Thymus (tissue), 11 donors: ENCODE measurements around the gene BACH2. TPM values are rescaled to one million over a fixed set of nuclear protein-coding genes. Genes with fewer than 3 reads are reported as not detected.
"Not testable (repeated sequence)": the region's sequence is repeated elsewhere in the genome, so short reads cannot be mapped to it uniquely, and the experiment has no call there.

ENCODE experiments used
- DNase-seq, 9 donors: peaks; one replicate each; pipeline ENCODE4 v3.0.0-alpha.2; 2013; ENCODE audit warnings: low spot score in 9 of 9, low read depth in 6 of 9, missing footprints in 1 of 9
- H3K27ac ChIP-seq, 2 donors: one replicate each; pipeline ENCODE4 v1.5.1; 2013; ENCODE audit warnings: control low read depth in 1 of 2, low read depth in 1 of 2, low read length in 1 of 2, mild to moderate bottlenecking in 1 of 2, moderate library complexity in 1 of 2
- H3K27me3 ChIP-seq, 2 donors: one replicate each; pipeline ENCODE4 v1.5.1; 2013; ENCODE audit warnings: low read length in 1 of 2; ENCODE audit not compliant: control insufficient read depth in 2 of 2, insufficient read depth in 1 of 2
- H3K36me3 ChIP-seq, 2 donors: one replicate each; pipeline ENCODE4 v1.5.1; 2013; ENCODE audit warnings: low read length in 1 of 2, mild to moderate bottlenecking in 1 of 2, moderate library complexity in 1 of 2; ENCODE audit not compliant: control insufficient read depth in 2 of 2, insufficient read depth in 2 of 2
- H3K4me1 ChIP-seq, 2 donors: one replicate each; pipeline ENCODE4 v1.5.1; 2013; ENCODE audit warnings: low read length in 2 of 2; ENCODE audit not compliant: control insufficient read depth in 2 of 2, insufficient read depth in 2 of 2
- H3K4me3 ChIP-seq, 2 donors: one replicate each; pipeline ENCODE4 v1.5.1; 2013; ENCODE audit warnings: low read length in 2 of 2, control low read depth in 1 of 2, mild to moderate bottlenecking in 1 of 2
- H3K9me3 ChIP-seq, 2 donors: one replicate each; pipeline ENCODE4 v1.5.1; 2013; ENCODE audit warnings: low read length in 1 of 2, mild to moderate bottlenecking in 1 of 2; ENCODE audit not compliant: control insufficient read depth in 2 of 2, insufficient read depth in 1 of 2
- WGBS: extraction: QIAGEN DNeasy Blood & Tissue Kit; methylation state at CpG from one replicate; pipeline ENCODE4 v1.1.7; 2013; 5-methylcytosine and 5-hydroxymethylcytosine counted together
- polyA plus RNA-seq: library from polyadenylated mRNA; stranded (reverse); fragments of 200-250 nt; gene quantifications from one replicate; pipeline ENCODE4 v1.2.3, GENCODE V29; 2013
- total RNA-seq: library from RNA; stranded (reverse); fragments of 120-200 nt; gene quantifications from one replicate; pipeline ENCODE4 v1.2.4, GENCODE V29; 2013
- donor health status: healthy.

The BACH2 gene
- total and polyA plus RNA-seq, 2 donors = 12.3 to 12.7 TPM

GRCh38 chr6:89978749-89979145 lies 317.9 kb downstream of the BACH2 start:
- 97% methylated on average over 5 of the region's 5 CpGs for WGBS
- Histone ChIP-seq H3K4me1 (peaks cover 0 to 3% of the 10 kb centered on the region in 2 donors), H3K27me3 (no peaks in the 10 kb centered on the region), H3K9me3 (no peaks in the 10 kb centered on the region), H3K4me3 (no peak overlapping the region), H3K27ac (peak overlapping the region in 1 of 2 donors; percentile 10), H3K36me3 (peaks cover 0 to 5% of the 10 kb centered on the region in 2 donors)
- no peak for DNase-seq

GRCh38 chr6:89977808-89978748 lies 318.6 kb downstream of the BACH2 start:
- no peak for DNase-seq
- 94% methylated on average over 8 of the region's 8 CpGs for WGBS
- peaks cover 0 to 3% of the 10 kb centered on the region in 2 donors for H3K36me3 ChIP-seq
- H3K9me3 ChIP-seq = no peaks in the 10 kb centered on the region
- H3K27ac ChIP-seq = peak overlapping the region; percentile 55 to 59
- no peak overlapping the region for H3K4me3 ChIP-seq
- peaks cover 0 to 3% of the 10 kb centered on the region in 2 donors for H3K4me1 ChIP-seq
- H3K27me3 ChIP-seq = no peaks in the 10 kb centered on the region

DNA sequence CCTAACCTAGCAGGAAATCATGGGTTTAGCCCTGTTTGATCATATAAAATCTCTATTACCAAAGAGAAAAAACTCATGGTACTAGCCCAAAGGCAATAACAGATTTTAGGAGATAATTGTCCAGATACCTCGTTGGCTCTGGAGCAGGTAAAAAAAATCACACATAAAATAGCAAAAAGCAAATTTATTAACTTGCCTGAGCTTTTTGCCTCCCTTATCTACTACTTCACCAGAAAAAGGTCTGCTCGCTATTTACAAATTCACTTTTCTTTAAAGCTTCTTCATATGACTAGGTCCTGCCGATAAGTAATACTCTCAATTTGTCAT lies 320.0 kb downstream of the BACH2 start:
- no peak for DNase-seq
- no peak overlapping the region for H3K27ac ChIP-seq
- H3K9me3 ChIP-seq = no peaks in the 10 kb centered on the region
- H3K4me3 ChIP-seq = no peak overlapping the region
- H3K4me1 ChIP-seq = peaks cover 0 to 10% of the 10 kb centered on the region in 2 donors
- H3K27me3 ChIP-seq = no peaks in the 10 kb centered on the region
- WGBS = 96% methylated on average over 3 of the region's 3 CpGs
- peaks cover 0 to 2% of the 10 kb centered on the region in 2 donors for H3K36me3 ChIP-seq

GRCh38 chr6:89975991-89976693 lies 320.5 kb downstream of the BACH2 start:
- 94% methylated on average over 12 of the region's 12 CpGs for WGBS
- no peaks in the 10 kb centered on the region for H3K27me3 ChIP-seq

GRCh38 chr6:89975366-89975765 lies 321.3 kb downstream of the BACH2 start:
- Histone ChIP-seq H3K9me3 (no peaks in the 10 kb centered on the region), H3K4me3 (no peak overlapping the region), H3K36me3 (peaks cover 0 to 2% of the 10 kb centered on the region in 2 donors), H3K27me3 (no peaks in the 10 kb centered on the region), H3K4me1 (peaks cover 3 to 15% of the 10 kb centered on the region in 2 donors), H3K27ac (no peak overlapping the region)
- WGBS = 98% methylated on average over 1 of the region's 1 CpG
- DNase-seq = no peak

More at GRCh38 chr6:89975991-89976693, 320.5 kb downstream of the BACH2 start:
- Histone ChIP-seq H3K36me3 (peaks cover 0 to 2% of the 10 kb centered on the region in 2 donors), H3K4me3 (no peak overlapping the region), H3K4me1 (peaks cover 2 to 10% of the 10 kb centered on the region in 2 donors), H3K9me3 (no peaks in the 10 kb centered on the region), H3K27ac (peak overlapping the region; percentile 45 to 70)
- DNase-seq = no peak

DNA sequence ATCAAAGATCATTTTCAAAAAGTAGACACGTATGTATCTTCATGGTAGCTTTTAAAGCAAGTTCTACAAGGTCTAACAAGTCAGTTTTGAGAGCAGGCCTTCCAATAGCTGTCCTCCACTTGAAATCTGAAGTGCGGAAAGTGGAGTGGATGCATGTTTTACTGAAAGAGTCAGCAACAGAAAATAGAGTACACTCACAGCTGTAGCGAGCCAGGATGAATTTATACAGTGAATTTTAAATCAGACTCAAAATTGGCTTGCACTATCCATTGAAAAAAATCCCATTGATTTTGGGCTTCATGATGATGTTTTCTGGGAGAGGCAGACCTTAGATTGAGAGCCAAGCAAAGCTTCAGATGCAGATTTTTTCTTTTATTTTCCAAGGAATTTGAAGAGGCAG lies 321.8 kb downstream of the BACH2 start:
- no peak overlapping the region for H3K27ac ChIP-seq
- WGBS = 97% methylated on average over 3 of the region's 3 CpGs
- no peak for DNase-seq

DNA sequence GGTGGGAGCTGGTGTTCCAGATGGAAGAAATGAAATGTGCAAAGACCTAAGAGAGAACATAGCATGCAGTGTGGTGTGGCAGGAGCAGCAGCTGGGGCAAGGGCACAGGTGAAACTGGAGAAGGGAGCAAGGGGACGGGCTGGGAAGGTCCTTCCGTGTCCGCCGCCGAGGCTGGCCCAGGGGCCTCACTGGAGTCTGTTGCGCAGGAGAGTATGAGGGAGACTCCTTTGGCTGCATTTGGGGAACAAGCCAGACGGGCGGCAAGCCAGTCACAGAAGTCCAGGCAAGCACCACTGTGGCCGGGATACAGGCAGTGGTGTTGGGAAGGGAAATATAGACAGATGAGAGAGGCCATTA lies 324.6 kb downstream of the BACH2 start:
- Histone ChIP-seq H3K4me1 (peaks cover 3 to 22% of the 10 kb centered on the region in 2 donors), H3K36me3 (peaks cover 0 to 6% of the 10 kb centered on the region in 2 donors), H3K27ac (no peak overlapping the region), H3K9me3 (no peaks in the 10 kb centered on the region), H3K4me3 (no peak overlapping the region), H3K27me3 (no peaks in the 10 kb centered on the region)
- DNase-seq = no peak
- 98% methylated on average over 9 of the region's 9 CpGs for WGBS

More for the DNA sequence above, 321.8 kb downstream of the BACH2 start:
- Histone ChIP-seq H3K4me1 (peaks cover 3 to 15% of the 10 kb centered on the region in 2 donors), H3K36me3 (peaks cover 0 to 4% of the 10 kb centered on the region in 2 donors), H3K27me3 (no peaks in the 10 kb centered on the region), H3K9me3 (no peaks in the 10 kb centered on the region), H3K4me3 (no peak overlapping the region)

DNA sequence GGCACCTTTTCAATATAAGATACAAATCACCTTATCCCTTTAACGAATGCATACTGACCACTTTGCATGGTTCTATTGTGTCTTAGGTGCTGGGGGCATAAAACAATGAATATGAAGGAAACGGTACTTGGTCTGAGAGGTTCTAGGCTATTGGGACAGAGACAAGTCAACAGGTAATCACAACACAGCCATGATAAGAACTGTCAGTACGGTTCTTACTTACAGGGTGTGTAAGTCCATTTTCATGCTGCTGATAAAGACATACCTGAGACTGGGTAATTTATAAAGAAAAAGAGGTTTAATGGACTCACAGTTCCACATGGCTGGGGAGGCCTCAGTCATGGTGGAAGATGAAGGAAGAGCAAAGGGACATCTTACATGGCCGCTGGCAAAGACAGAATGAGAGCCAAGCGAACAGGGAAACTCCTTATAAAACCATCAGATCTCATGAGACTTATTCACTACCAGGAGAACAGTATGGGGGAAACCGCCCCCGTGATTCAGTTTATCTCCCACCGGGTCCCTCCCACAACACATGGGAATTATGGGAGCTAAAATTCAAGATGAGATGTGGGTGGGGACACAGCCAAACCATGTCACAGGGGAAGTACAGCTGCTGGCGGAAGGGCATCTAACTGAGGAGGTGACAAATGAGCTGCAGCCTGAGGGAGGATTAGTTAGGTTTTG lies 325.2 kb downstream of the BACH2 start:
- not testable (repeated sequence) for H3K9me3 ChIP-seq, DNase-seq, H3K36me3 ChIP-seq, H3K27me3 ChIP-seq, H3K27ac ChIP-seq, H3K4me3 ChIP-seq
- H3K4me1 ChIP-seq = peaks cover 3 to 22% of the 10 kb centered on the region in 2 donors
- whole genome bisulfite sequencing = 96% methylated on average over 9 of the region's 9 CpGs
